IMR-90 (cell line): ENCODE data around the gene FLII. TPM values are rescaled to one million over a fixed set of nuclear protein-coding genes. Genes with fewer than 3 reads are reported as not detected.

ENCODE experiments used
- ATAC-seq: fragments of 200-7000 bp; cut with Tn5 transposase; 2 replicates; pipeline ENCODE4 v1.9.1; 2020; ENCODE audit warnings: low read depth, mild to moderate bottlenecking, moderate library complexity
- BruUV-seq: library from RNA; stranded (reverse); fragments of 400-500 nt; replicated peaks from 2 replicates; lab custom pipeline; 2021; lab: Mats Ljungman, UMichigan
- CTCF ChIA-PET: fragments of 300-600 bp; formaldehyde crosslinking; extraction: SDS; loops from one replicate; lab custom pipeline; 2021; ENCODE audit warnings: antibody characterized with exemption; lab: Yijun Ruan, JAX
- POLR2A ChIA-PET: fragments of 300-600 bp; sonication (Branson Sonifier 250); formaldehyde crosslinking; loops from one replicate; lab custom pipeline; 2022; ENCODE audit warnings: antibody characterized with exemption; ENCODE audit not compliant: unreplicated experiment; lab: Charles Lee
- DNase-seq: peaks from one replicate; pipeline ENCODE4 v3.0.0; 2013
- H2AFZ ChIP-seq: replicated peaks from 2 replicates; pipeline ENCODE3; 2013; ENCODE audit warnings: low read length, mild to moderate bottlenecking; ENCODE audit not compliant: poor library complexity
- H2AK5ac ChIP-seq: 2 replicates; pipeline ENCODE4 v1.6.1; 2013; ENCODE audit warnings: low read depth, low read length, inconsistent platforms
- H2AK9ac ChIP-seq: replicated peaks from 2 replicates; pipeline ENCODE3; 2013; ENCODE audit warnings: mild to moderate bottlenecking, low read depth, low read length, moderate library complexity; ENCODE audit not compliant: poor library complexity
- H2BK120ac ChIP-seq: 2 replicates; pipeline ENCODE4 v1.6.1; 2013; ENCODE audit warnings: low read depth, low read length, inconsistent platforms
- H2BK15ac ChIP-seq: 3 replicates; pipeline ENCODE4 v1.6.1; 2013; ENCODE audit warnings: low read depth, low read length, inconsistent platforms
- H2BK20ac ChIP-seq: 2 replicates; pipeline ENCODE4 v1.6.1; 2013; ENCODE audit warnings: low read depth, mild to moderate bottlenecking, inconsistent platforms, low read length, moderate library complexity
- H2BK5ac ChIP-seq: 2 replicates; pipeline ENCODE4 v1.6.1; 2013; ENCODE audit warnings: mild to moderate bottlenecking, low read depth, low read length, inconsistent platforms; ENCODE audit not compliant: poor library complexity, severe bottlenecking
- H3K14ac ChIP-seq: replicated peaks from 2 replicates; pipeline ENCODE4 v1.6.1; 2013; ENCODE audit warnings: low read depth, low read length, inconsistent platforms
- H3K18ac ChIP-seq: 2 replicates; pipeline ENCODE4 v1.6.1; 2013; ENCODE audit warnings: low read depth, low read length, control low read depth
- H3K23ac ChIP-seq: 2 replicates; pipeline ENCODE4 v1.6.1; 2013; ENCODE audit warnings: low read depth, low read length, inconsistent platforms
- H3K27ac ChIP-seq: 2 replicates; pipeline ENCODE4 v1.5.1; 2013; ENCODE audit warnings: mild to moderate bottlenecking, control low read depth, low read length; ENCODE audit not compliant: insufficient read depth
- H3K27me3 ChIP-seq: 2 replicates; pipeline ENCODE4 v1.6.1; 2013; ENCODE audit warnings: low read length; ENCODE audit not compliant: control insufficient read depth, insufficient read depth
- H3K36me3 ChIP-seq: 2 replicates; pipeline ENCODE4 v1.6.1; 2013; ENCODE audit warnings: low read length, mixed read lengths; ENCODE audit not compliant: control insufficient read depth, insufficient read depth
- H3K4ac ChIP-seq: 2 replicates; pipeline ENCODE4 v1.6.1; 2013; ENCODE audit warnings: low read depth, low read length, inconsistent platforms
- H3K4me1 ChIP-seq: 2 replicates; pipeline ENCODE4 v1.6.1; 2013; ENCODE audit warnings: low read length, mixed read lengths; ENCODE audit not compliant: control insufficient read depth, insufficient read depth
- H3K4me2 ChIP-seq: 2 replicates; pipeline ENCODE4 v1.6.1; 2013; ENCODE audit warnings: low read depth, mild to moderate bottlenecking, control low read depth, low read length, moderate library complexity
- H3K4me3 ChIP-seq: 2 replicates; pipeline ENCODE4 v1.5.1; 2013; ENCODE audit warnings: low read depth, mild to moderate bottlenecking, control low read depth, low read length, moderate library complexity; ENCODE audit not compliant: insufficient read depth
- H3K56ac ChIP-seq: 2 replicates; pipeline ENCODE4 v1.6.1; 2013; ENCODE audit warnings: low read length, inconsistent platforms; ENCODE audit not compliant: insufficient read depth; ENCODE audit errors: extremely low read depth
- H3K79me1 ChIP-seq, 2 experiments: 2 replicates each; pipeline ENCODE4 v1.6.1; 2013; ENCODE audit warnings: low read length in 2 of 2, inconsistent platforms in 1 of 2, low read depth in 1 of 2
- H3K9ac ChIP-seq: 2 replicates; pipeline ENCODE4 v1.6.1; 2013; ENCODE audit warnings: low read depth, low read length, control low read depth
- H3K9me1 ChIP-seq: 2 replicates; pipeline ENCODE4 v1.6.1; 2013; ENCODE audit warnings: low read length, inconsistent platforms; ENCODE audit not compliant: insufficient read depth
- H3K9me3 ChIP-seq: 2 replicates; pipeline ENCODE4 v1.6.1; 2013; ENCODE audit warnings: low read length; ENCODE audit not compliant: control insufficient read depth, insufficient read depth
- H4K20me1 ChIP-seq: 2 replicates; pipeline ENCODE4 v1.6.1; 2013; ENCODE audit warnings: low read length, inconsistent platforms; ENCODE audit not compliant: insufficient read depth
- H4K5ac ChIP-seq: 2 replicates; pipeline ENCODE4 v1.6.1; 2013; ENCODE audit warnings: mild to moderate bottlenecking, low read depth, low read length, control low read depth
- H4K8ac ChIP-seq, 2 experiments: 2 replicates each; pipeline ENCODE4 v1.6.1; 2013; ENCODE audit warnings: low read depth in 2 of 2, low read length in 2 of 2, control low read depth in 1 of 2, inconsistent platforms in 1 of 2
- H4K91ac ChIP-seq: 2 replicates; pipeline ENCODE4 v1.6.1; 2013; ENCODE audit warnings: low read depth, low read length, inconsistent platforms; ENCODE audit not compliant: insufficient read depth
- BHLHE40 ChIP-seq: fragments of 150-350 bp; IDR thresholded peaks from 2 replicates; pipeline ENCODE4 v1.6.1; 2016; ENCODE audit warnings: mild to moderate bottlenecking, low read depth, low read length
- CHD1 ChIP-seq: IDR thresholded peaks from 2 replicates; pipeline ENCODE4 v1.6.1; 2012; ENCODE audit warnings: low read depth, low read length, improper control_type of control experiment
- FOS ChIP-seq: fragments of 150-350 bp; IDR thresholded peaks from 2 replicates; pipeline ENCODE4 v1.6.1; 2016; ENCODE audit warnings: low read depth, low read length
- MAFK ChIP-seq: IDR thresholded peaks from 2 replicates; pipeline ENCODE4 v1.6.1; 2012; ENCODE audit warnings: low read depth, low read length, improper control_type of control experiment
- MAZ ChIP-seq: IDR thresholded peaks from 2 replicates; pipeline ENCODE4 v1.6.1; 2012; ENCODE audit warnings: low read depth, mild to moderate bottlenecking, low read length, improper control_type of control experiment, moderate library complexity, borderline replicate concordance
- MXI1 ChIP-seq: IDR thresholded peaks from 2 replicates; pipeline ENCODE4 v1.6.1; 2012; ENCODE audit warnings: low read depth, mild to moderate bottlenecking, low read length, moderate library complexity, borderline replicate concordance
- NFE2L2 ChIP-seq: fragments of 150-350 bp; IDR thresholded peaks from 2 replicates; pipeline ENCODE4 v1.6.1; 2016; ENCODE audit warnings: low read depth, mild to moderate bottlenecking, low read length
- POLR2A ChIP-seq: IDR thresholded peaks from 2 replicates; pipeline ENCODE4 v1.6.1; 2012; ENCODE audit warnings: mild to moderate bottlenecking, low read depth, low read length
- SMC3 ChIP-seq: fragments of 150-350 bp; IDR thresholded peaks from 2 replicates; pipeline ENCODE4 v1.6.1; 2016; ENCODE audit warnings: low read depth, mild to moderate bottlenecking, antibody characterized with exemption, low read length, moderate library complexity
- WGBS, 2 experiments: methylation state at CpG; one replicate each; pipeline versions ENCODE4 v1.1.5 to v1.1.7; 2013; ENCODE audit warnings: missing lambda C conversion rate in 2 of 2; ENCODE audit not compliant: insufficient read length in 1 of 2; ENCODE audit errors: extremely low coverage in 2 of 2; 5-methylcytosine and 5-hydroxymethylcytosine counted together
- dilution Hi-C: fragments of 300-500 bp; cut with HindIII; formaldehyde crosslinking; loops from one replicate; pipeline ENCODE4 v1.14.3; 2018; ENCODE audit warnings: low sequenced_read_pairs; ENCODE audit not compliant: unreplicated experiment
- in situ Hi-C: fragments of 300-500 bp; cut with MboI; formaldehyde crosslinking; loops from 3 replicates; pipeline ENCODE4 v1.14.3; 2019; ENCODE audit warnings: low sequenced_read_pairs, inconsistent platforms, mixed read lengths
- intact Hi-C: fragments of 100-400 bp; cut with micrococcal nuclease; formaldehyde crosslinking; loops from 2 replicates; pipeline ENCODE4 v1.10.0; 2022
- polyA plus RNA-seq, 3 experiments: library from polyadenylated mRNA; depleted of rRNA; stranded (reverse); fragments of >200 nt; gene quantifications; 2 replicates each; pipeline ENCODE4 v1.2.3, GENCODE V29; 2012; ENCODE audit warnings: low replicate concordance in 1 of 3
- total RNA-seq: library from RNA; depleted of rRNA; stranded (reverse); fragments of >200 nt; gene quantifications from 2 replicates; pipeline ENCODE4 v1.2.3, GENCODE V29; 2012
- TF ChIP-seq, protein P1 (sequence below): fragments of 150-350 bp; IDR thresholded peaks from 2 replicates; pipeline ENCODE4 v1.6.1; 2017; ENCODE audit warnings: mild to moderate bottlenecking, antibody characterized with exemption, low read length, low read depth
- TF ChIP-seq, protein P2 (sequence below): conservative IDR thresholded peaks from 2 replicates; pipeline ENCODE4 v1.5.1; 2012; ENCODE audit warnings: mild to moderate bottlenecking, low read depth, low read length, improper control_type of control experiment

Gene FLII
- total and polyA plus RNA-seq, 2 of the 4 experiments (the other 2 are of a cell fraction), result 263 to 290 TPM

DNA sequence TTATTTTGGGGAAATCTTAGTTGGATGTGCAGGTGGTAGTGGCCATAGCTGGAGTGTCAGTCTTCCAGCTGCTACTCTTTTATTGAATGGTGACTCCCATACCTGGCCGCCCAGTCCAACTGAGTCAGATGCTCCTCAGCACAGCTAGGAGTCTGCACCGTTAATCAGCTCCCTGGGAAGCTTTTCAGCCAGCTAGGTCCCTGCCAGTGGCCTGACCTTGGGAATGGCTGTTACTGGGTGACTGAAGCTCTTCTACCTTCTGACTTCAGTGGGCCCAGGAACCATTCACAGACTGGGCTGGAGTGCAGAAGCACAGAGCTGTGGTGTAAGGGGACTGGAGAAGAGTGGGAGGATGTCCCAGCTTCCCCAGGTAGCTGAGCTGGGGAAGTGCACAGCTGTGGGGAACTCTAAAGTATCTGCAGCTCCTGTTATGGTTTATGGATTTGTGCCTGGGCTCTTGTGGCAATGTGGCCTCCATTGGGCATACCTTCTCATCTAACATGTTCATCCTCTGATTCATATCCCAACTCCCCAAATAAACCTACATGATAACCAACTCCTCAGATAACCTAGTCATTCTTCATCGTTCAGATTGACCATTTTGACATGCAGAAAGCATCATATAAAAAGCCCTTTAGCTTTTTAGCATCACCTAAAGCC is 60.9 kb downstream of the FLII start:
- Histone ChIP-seq H3K27me3 (no peaks in the 10 kb centered on the region), H4K20me1 (peaks cover 94% of the 10 kb centered on the region), H3K56ac (no peak overlapping the region), H4K8ac (no peak overlapping the region), H2BK120ac (no peak overlapping the region), H2AK9ac (no peak overlapping the region), H4K5ac (no peak overlapping the region), H2AK5ac (no peak overlapping the region), H3K23ac (no peak overlapping the region), H3K79me1 (peaks cover 39 to 85% of the 10 kb centered on the region in 2 experiments), H2BK5ac (no peak overlapping the region), H3K14ac (no peak overlapping the region), H3K4me3 (no peak overlapping the region), H2AFZ (no peak overlapping the region), H3K9me3 (no peaks in the 10 kb centered on the region), H2BK15ac (no peak overlapping the region), H3K27ac (no peak overlapping the region), H3K9me1 (peaks cover 32% of the 10 kb centered on the region), H4K91ac (no peak overlapping the region), H2BK20ac (no peak overlapping the region), H3K36me3 (peaks cover 61% of the 10 kb centered on the region), H3K18ac (no peak overlapping the region), H3K4ac (no peak overlapping the region), H3K4me1 (peaks cover 10% of the 10 kb centered on the region), H3K9ac (no peak overlapping the region), H3K4me2 (no peak overlapping the region)
- TF ChIP-seq SMC3, result no peak
- TF ChIP-seq BHLHE40, result no peak
- TF ChIP-seq FOS, result no peak
- TF ChIP-seq POLR2A, result no peak
- no peak for TF ChIP-seq MAFK
- TF ChIP-seq MXI1, result no peak
- TF ChIP-seq NFE2L2, result no peak
- TF ChIP-seq CHD1, result no peak
- TF ChIP-seq, protein P1, sequence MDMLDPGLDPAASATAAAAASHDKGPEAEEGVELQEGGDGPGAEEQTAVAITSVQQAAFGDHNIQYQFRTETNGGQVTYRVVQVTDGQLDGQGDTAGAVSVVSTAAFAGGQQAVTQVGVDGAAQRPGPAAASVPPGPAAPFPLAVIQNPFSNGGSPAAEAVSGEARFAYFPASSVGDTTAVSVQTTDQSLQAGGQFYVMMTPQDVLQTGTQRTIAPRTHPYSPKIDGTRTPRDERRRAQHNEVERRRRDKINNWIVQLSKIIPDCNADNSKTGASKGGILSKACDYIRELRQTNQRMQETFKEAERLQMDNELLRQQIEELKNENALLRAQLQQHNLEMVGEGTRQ, result no peak
- TF ChIP-seq, protein P2, sequence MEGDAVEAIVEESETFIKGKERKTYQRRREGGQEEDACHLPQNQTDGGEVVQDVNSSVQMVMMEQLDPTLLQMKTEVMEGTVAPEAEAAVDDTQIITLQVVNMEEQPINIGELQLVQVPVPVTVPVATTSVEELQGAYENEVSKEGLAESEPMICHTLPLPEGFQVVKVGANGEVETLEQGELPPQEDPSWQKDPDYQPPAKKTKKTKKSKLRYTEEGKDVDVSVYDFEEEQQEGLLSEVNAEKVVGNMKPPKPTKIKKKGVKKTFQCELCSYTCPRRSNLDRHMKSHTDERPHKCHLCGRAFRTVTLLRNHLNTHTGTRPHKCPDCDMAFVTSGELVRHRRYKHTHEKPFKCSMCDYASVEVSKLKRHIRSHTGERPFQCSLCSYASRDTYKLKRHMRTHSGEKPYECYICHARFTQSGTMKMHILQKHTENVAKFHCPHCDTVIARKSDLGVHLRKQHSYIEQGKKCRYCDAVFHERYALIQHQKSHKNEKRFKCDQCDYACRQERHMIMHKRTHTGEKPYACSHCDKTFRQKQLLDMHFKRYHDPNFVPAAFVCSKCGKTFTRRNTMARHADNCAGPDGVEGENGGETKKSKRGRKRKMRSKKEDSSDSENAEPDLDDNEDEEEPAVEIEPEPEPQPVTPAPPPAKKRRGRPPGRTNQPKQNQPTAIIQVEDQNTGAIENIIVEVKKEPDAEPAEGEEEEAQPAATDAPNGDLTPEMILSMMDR, result no peak
- no peak for TF ChIP-seq MAZ
- DNase-seq, result no peak
- POLR2A ChIA-PET, result no interaction called here
- ATAC-seq, result no peak
- CTCF ChIA-PET, result no interaction called here
- WGBS, 2 experiments, result 89% methylated on average over 3 of the region's 3 CpGs; no CpG with 5 or more reads in 1 of the 2 experiments
- BruUV-seq, result no TSS peak
- intact Hi-C loops, result no loop called here
- in situ Hi-C loops, result no loop called here
- dilution Hi-C loops, result no loop called here
